Measurements from ENCODE around the gene CLASP1. TPM values are rescaled to one million over a fixed set of nuclear protein-coding genes. Genes with fewer than 3 reads are reported as not detected.

Gene CLASP1
- total RNA-seq, 1 donor from 2014 or later = 54.1 TPM

DNA sequence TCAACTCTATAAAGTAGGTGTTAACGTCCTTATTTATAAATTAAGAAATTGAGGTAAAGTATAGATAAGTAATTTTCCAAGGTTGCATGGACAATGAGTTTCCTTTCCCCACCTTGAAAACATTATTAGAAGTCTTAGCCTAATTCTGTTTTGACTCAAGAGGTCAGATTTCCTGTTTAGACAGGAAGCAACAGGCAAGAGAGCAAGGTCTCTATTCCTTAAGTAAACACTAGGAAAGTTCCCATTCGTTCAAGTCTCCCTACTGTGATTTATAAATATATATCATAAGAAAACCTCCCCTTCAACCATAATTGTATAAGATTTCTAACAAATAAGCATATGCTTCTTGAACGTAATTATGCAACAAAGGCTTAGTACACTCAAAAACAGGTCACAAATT lies 40.3 kb downstream of the CLASP1 start:
- no peak for DNase-seq (ENCODE audit: low read depth)
- H3K36me3 ChIP-seq (ENCODE audit: control insufficient read depth, insufficient read depth, low read length) = no peaks in the 10 kb centered on the region
- H3K4me3 ChIP-seq (ENCODE audit: low read depth, low read length) = no peak overlapping the region
- H3K27me3 ChIP-seq (ENCODE audit: control insufficient read depth, insufficient read depth, low read length) = no peaks in the 10 kb centered on the region
- TF ChIP-seq, protein P1, sequence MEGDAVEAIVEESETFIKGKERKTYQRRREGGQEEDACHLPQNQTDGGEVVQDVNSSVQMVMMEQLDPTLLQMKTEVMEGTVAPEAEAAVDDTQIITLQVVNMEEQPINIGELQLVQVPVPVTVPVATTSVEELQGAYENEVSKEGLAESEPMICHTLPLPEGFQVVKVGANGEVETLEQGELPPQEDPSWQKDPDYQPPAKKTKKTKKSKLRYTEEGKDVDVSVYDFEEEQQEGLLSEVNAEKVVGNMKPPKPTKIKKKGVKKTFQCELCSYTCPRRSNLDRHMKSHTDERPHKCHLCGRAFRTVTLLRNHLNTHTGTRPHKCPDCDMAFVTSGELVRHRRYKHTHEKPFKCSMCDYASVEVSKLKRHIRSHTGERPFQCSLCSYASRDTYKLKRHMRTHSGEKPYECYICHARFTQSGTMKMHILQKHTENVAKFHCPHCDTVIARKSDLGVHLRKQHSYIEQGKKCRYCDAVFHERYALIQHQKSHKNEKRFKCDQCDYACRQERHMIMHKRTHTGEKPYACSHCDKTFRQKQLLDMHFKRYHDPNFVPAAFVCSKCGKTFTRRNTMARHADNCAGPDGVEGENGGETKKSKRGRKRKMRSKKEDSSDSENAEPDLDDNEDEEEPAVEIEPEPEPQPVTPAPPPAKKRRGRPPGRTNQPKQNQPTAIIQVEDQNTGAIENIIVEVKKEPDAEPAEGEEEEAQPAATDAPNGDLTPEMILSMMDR (IDR thresholded peaks at IDR 0.05; ENCODE audit: insufficient read depth, low read length, poor library complexity, severe bottlenecking) = no peak

DNA sequence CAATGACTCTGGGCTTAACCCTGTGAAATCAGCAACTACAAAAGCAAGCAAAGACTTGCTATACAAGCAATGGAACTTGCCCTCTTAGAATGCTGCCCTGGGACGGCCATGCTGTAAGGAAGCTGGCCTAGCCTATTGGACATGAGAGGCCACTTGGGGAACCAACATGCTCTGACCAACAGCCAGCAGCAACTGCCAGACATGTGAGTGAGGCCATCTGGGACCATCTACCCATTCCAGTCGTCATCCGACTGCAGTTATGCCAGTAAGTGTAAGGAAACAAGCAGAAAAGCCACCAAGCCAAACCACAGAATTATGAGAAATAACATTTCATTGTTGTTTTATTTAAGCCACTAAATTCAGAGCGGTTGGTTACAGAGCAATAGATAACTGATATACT lies 40.9 kb downstream of the CLASP1 start:
- Histone ChIP-seq H3K27me3 (ENCODE audit: control insufficient read depth, insufficient read depth, low read length) (no peaks in the 10 kb centered on the region), H3K36me3 (ENCODE audit: control insufficient read depth, insufficient read depth, low read length) (no peaks in the 10 kb centered on the region), H3K4me3 (ENCODE audit: low read depth, low read length) (no peak overlapping the region)
- TF ChIP-seq, protein P1 (IDR thresholded peaks at IDR 0.05; ENCODE audit: insufficient read depth, low read length, poor library complexity, severe bottlenecking) = no peak
- no peak for DNase-seq (ENCODE audit: low read depth)

DNA sequence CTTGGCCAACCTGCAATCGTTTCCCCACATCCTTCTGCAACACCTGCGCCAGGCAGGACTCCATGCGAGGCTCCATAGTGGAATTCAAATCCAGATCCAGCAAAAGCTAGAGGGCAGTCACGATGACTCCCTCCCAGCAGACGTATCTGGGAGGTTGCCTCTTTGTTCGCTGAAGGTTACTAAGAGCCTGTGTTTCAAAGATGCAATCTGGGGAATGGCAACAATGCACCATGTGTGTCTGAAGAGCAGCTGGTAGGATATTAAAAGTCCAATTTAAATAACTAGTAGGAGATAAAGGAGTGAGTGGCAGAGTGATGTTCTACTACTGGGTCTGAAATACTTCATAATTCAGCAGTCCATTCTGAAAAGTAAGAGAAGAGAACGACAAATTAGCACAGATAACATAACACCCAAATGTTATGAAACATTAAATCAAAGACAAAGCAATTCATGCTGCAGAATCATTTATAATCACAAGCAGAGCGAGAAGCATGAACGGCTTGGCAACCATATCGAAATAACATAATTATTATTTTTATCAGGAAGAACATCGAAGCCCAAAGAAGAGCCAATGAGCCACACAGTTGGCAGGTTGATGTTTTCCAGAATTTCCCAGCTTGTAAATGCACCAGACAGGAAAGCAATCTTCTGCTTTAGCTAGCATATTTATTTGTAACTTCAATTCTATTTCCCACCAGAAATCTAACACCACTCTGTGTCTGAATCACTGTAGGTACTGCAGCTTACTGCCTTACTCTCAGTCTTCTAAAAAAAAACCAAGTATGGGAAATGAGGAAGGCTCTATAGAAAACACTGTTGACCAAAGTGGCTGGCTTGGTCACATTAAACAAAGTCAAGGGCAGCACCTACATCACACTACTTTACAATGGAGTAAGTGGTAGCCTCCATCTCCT lies 43.2 kb downstream of the CLASP1 start:
- no peak for DNase-seq (ENCODE audit: low read depth)
- Histone ChIP-seq H3K27me3 (ENCODE audit: control insufficient read depth, insufficient read depth, low read length) (no peaks in the 10 kb centered on the region), H3K4me3 (ENCODE audit: low read depth, low read length) (no peak overlapping the region), H3K36me3 (ENCODE audit: control insufficient read depth, insufficient read depth, low read length) (no peaks in the 10 kb centered on the region)
- TF ChIP-seq, protein P1 (IDR thresholded peaks at IDR 0.05; ENCODE audit: insufficient read depth, low read length, poor library complexity, severe bottlenecking) = no peak

DNA sequence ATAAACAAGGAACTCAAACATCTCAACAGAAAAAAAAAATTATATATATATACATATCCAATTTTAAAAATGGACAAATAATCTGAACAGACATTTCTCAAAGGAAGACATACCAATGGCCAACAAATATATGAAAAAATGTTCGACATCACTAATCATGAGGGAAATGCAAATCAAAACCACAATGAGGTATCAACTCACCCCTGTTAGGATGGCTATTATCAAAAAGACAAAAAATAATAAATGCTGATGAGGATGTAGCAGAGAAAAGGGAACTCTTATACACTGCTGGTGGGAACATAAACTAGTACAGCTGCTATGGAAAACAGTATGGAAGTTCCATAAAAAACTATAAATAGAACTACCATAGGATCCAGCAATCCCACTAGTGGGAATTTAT lies 46.1 kb downstream of the CLASP1 start:
- no peak for DNase-seq (ENCODE audit: low read depth)
- no peak overlapping the region for H3K4me3 ChIP-seq (ENCODE audit: low read depth, low read length)
- TF ChIP-seq, protein P1 (IDR thresholded peaks at IDR 0.05; ENCODE audit: insufficient read depth, low read length, poor library complexity, severe bottlenecking) = no peak
- no peaks in the 10 kb centered on the region for H3K27me3 ChIP-seq (ENCODE audit: control insufficient read depth, insufficient read depth, low read length)
- no peaks in the 10 kb centered on the region for H3K36me3 ChIP-seq (ENCODE audit: control insufficient read depth, insufficient read depth, low read length)

DNA sequence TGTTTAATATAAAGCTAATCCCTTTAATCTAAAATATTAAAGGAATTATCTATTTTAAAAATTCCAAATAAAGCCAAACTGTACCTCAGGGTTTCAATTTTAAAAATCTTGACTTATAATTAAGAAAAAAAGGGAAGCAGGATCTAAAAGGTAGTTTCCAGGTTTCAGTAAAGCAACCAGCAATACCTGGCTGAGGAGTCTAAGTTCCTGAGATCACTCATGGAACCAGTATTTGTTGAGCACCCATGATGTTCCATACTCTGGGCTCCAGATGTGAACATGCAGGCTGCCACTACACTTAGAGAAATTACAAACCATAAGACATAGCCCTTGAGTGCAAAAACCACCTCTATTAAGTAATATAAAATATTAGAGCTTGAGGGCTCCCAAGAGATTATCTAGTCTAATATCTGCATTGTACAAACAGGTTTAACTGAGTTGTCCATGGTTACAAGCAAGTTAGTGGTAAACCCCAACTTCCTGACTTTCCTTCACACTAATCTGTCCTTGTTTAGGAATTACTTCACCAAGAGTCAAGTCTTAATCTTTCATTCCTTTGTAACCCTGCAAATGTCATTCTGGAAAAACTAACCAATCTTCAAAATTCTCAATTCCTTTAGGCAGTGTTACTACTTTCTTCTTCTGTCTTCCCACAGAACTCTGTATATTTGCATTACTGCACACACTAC lies 49.2 kb downstream of the CLASP1 start:
- DNase-seq (ENCODE audit: low read depth) = no peak
- Histone ChIP-seq H3K27me3 (ENCODE audit: control insufficient read depth, insufficient read depth, low read length) (no peaks in the 10 kb centered on the region), H3K4me3 (ENCODE audit: low read depth, low read length) (no peak overlapping the region), H3K36me3 (ENCODE audit: control insufficient read depth, insufficient read depth, low read length) (no peaks in the 10 kb centered on the region)
- TF ChIP-seq, protein P1 (IDR thresholded peaks at IDR 0.05; ENCODE audit: insufficient read depth, low read length, poor library complexity, severe bottlenecking) = no peak
